Suppressor macrophage treated with lipopolysaccharide for 1 hour (primary cell): ENCODE results near the gene BCAT1.
"Not testable (repeated sequence)": the region's sequence is repeated elsewhere in the genome, so short reads cannot be mapped to it uniquely, and the experiment has no call there.

Source experiments
- DNase-seq, 3 donors: peaks; one replicate each; pipeline ENCODE4 v3.0.0-alpha.2; 2020 to 2022

The BCAT1 gene

DNA sequence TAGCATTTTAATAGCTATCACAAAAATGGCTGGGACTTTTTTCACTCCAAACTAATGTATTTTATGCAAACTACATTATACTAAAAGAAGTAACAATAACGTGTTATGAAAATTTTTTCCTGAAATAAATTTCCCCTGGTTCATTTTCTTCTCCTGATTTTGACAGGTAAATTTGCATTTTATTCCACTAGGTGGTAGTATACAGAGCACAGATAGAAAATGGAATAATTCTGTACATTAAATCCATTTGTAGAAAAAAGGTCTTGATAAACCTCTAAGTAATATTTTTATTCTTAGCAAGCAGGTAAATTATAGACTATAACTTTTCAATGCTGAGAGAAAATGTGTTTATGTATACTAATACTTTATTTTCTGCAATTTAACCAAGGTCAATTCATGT lies 96.5 kb downstream of the BCAT1 start:
- no peak for DNase-seq

DNA sequence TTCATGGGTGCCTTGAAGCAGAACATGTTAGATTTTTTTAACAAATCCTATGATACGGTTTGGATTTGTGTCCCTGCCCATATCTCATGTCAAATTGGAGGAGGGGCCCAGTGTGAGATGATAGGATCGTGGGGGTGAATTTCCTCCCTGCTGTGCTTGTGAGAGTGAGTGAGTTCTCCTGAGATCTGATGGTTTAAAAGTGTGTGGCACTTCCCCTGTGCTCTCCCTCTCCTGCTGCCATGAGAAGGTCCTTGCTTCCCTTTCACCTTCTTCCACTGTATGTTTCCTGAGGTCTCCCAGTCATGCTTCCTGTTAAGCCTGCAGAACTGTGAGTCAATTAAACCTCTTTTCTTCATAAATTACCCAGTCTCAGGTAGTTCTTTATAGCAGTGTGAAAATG lies 97.0 kb downstream of the BCAT1 start:
- DNase-seq, result not testable (repeated sequence)

DNA sequence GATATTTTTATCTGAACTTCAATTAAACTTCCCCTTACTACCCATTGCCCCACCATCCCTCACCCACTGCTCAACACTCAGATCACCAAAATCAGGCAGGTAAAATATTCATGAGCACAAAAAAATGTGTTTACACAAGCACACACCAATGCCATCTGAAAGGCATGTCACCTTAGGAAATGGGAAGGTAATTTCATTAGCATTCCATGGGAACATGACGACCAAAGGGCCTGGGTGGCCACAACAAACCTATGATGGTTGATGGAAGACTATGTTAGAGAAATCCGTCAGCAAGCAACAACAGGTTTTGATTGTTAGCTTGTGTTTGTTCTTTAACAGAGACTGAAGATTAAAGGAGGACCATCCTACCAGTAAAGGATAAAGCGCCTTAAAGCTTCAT lies 97.6 kb downstream of the BCAT1 start:
- DNase-seq, result no peak

DNA sequence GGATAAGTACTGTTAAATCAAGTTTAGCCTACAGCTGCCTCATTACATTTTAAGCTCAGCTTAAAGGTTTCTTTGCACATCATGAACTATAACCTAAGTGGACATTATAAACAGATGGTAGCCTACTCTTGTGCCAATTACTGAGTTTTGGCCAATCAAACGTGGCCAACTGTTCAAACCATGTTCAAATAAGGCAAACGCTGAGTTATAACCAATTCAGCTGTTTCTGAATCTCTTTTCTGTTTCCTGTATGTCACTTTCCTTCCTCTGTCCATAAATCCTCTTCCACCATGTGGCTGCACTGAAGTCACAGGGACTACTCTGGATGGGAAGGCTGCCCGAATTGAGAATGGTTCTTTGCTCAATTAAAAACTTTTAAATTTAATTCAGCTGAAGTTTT lies 98.4 kb downstream of the BCAT1 start:
- DNase-seq, result no peak

GRCh38 chr12:24848941-24849477 lies 99.9 kb downstream of the BCAT1 start:
- no peak for DNase-seq

- DNase-seq, result no peak
These were observed 102.2 kb downstream of the BCAT1 start for GRCh38 chr12:24846689-24847088.

DNA sequence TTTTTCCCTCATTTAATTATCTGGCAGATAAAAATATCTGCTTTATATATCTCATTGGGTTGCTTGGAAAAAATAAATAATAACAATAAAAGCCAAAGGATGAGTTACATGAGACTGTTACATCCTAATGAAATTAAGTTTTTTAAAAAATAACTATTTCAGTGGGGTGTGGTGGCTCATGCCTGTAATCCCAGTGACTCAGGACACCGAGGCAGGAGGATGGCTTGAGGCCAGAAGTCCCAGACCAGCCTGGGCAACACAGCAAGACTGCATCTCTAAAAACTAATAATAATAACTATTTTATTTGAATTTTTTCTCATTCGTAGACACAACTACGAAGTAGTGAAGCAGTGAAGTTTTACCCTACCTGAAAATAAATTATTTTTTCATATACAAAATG lies 103.3 kb downstream of the BCAT1 start:
- no peak for DNase-seq

DNA sequence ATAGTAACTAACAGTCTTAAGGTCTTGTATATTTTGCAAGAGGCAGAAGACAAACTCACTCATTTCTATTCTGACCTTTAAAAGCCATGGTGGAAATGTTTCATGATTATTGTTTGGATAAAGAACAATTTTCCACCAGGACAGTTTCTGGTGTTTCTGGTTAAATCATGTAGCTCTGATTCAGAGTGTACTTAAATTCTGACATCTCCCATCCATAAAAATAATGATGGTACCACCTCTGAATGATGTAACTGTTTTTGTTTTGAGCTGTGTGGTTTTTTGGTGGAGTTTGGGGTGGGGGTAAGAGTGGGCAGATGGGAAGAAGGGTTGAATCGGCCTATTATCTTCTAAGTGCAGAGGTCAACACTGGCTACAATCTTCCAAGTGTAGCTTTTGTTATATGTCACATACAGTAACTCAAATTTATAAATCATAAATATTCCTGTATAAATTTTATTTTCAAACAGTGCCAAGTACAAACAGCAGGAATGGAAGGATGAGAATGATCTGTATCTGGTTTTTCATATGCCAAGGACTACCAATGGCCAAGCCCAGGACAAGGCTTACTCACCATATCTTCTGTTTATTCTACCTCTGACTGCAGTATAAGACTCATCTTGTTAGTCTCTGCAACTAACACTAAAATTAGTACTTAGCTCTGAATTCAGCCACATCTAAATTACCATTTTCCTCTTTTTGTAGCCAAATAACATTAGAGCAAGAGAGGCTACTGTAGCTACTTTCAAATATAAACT lies 108.7 kb downstream of the BCAT1 start:
- no peak for DNase-seq

DNA sequence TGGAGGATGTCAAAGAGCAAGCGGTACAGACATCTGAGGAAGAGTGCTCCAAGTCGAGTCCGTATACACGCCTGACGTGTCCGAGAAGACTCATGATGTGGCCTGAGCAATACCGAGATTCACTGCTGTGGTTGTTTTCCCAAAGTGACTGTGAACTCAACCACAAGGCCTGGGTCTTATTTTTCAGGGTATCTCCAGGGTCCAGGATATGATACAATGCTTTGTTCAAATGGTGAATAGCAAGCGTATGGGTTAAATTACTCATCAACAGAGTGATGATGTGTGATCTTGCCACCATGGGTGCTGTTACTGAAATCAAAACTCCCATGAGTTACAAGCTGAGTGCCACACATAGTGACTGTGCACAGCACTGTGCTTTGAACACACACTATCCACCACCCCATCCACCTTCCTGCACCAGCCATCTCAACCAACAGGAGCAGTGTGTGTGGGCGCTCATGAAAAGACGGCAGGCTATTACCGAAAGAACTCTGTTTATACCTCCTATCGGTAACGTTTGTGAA lies 109.6 kb downstream of the BCAT1 start:
- peak; percentile 72 to 93 (median 79) for DNase-seq

- DNase-seq, result peak; percentile 70 to 91 (median 83)
These were observed 110.4 kb downstream of the BCAT1 start for GRCh38 chr12:24838531-24838950.

GRCh38 chr12:24835377-24835776 lies 113.5 kb downstream of the BCAT1 start:
- DNase-seq, result no peak

DNA sequence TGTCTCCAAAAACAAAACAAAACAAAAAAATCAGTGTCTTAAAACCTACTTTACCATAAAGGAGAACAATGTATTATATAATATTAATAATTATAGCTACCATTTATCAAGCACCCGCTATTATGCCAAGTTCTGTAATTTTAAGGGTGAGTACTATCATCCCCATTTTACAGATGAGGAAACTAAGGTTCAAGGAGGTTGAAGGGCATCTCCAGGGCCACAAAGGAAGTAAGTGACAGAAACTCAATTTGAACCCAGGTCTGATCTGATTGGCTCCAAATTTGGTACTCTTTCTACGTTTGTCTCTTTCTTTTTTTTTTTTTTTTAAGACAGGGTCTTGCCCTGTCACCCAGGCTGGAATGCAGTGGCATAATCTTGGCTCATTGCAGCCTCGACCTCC lies 115.4 kb downstream of the BCAT1 start:
- DNase-seq, result no peak

GRCh38 chr12:24823808-24824515 lies 124.9 kb downstream of the BCAT1 start:
- DNase-seq, result peak in 2 of 3 donors; percentile 28 to 36

DNA sequence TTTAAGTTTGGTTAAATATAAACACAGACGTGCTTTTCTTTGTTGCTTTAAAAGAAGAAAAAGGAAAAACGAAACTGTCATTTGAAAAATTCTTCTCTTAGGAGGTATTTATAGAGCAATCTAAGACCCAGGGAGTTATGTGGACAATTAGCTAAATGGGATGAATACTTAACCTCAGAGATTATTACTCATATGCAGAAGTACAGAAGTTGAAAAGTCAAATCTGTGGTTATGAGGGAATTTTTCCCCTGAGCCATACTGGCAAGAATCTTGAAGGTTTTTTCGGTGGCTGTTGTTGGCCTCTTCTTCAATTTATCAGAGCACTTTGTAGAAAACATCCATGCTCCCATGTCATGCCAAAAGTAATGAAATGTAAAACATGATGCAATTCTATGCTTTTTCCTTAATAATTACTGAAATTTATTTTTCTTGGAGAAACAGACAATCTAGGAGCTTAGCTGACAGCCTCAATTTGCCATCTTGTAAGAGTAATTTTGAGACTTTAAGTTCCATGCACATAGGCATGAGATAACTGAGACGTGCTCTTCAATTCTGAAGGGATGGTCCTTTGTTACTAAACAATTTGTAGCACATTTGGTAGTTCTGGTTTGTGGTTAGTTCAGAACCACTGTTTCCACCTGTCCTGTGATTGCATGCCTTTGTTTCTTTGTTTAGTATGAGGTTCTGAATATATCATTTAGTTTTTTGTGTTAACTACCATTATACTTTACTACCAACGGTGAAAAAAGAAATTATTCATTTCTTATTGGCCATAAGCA lies 126.6 kb downstream of the BCAT1 start:
- DNase-seq, result peak; percentile 50 to 84 (median 74)

- no peak for DNase-seq
These were observed 127.2 kb downstream of the BCAT1 start for GRCh38 chr12:24821691-24822090.

- DNase-seq, result no peak
These were observed 128.0 kb downstream of the BCAT1 start for GRCh38 chr12:24820872-24821271.

- peak; percentile 46 to 82 (median 70) for DNase-seq
These were observed 130.6 kb downstream of the BCAT1 start for GRCh38 chr12:24818351-24818750.

DNA sequence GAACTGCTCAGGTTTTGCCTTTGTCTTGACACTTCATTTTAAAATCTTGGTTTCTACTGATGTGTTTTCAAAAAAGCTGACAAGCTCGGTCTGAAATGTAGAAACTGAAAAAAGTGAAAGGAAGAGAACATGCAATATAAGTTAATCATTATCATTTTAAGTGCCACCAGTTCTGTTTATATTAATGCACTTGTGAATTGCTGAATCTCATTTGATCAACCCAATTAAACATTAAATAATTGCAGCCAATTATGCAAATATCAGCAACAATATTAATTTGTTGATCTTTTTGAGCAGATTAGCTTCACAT lies 133.8 kb downstream of the BCAT1 start:
- DNase-seq, result no peak

GRCh38 chr12:24814379-24815113 lies 134.4 kb downstream of the BCAT1 start:
- peak; percentile 82 to 99 (median 97) for DNase-seq

- no peak for DNase-seq
These were observed 138.5 kb downstream of the BCAT1 start for GRCh38 chr12:24810378-24810777.

GRCh38 chr12:24809306-24809705 lies 139.6 kb downstream of the BCAT1 start:
- not testable (repeated sequence) for DNase-seq

DNA sequence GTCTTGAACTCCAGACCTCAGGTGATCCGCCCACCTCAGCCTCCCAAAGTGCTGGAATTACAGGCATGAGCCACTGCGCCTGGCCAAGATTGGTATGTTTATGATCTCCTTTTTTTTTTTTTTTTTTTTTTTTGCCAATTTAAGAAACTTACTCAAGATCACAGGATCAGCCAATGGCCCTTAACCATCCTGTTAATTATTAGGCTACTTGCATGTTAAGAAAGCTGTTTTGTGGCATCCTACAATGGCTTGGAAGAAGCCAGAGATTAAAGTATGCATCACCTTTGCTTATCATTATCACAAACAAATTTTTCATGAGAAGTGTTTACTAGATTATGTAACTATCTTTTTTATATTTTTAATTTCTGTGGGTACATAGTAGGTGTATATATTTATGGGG lies 140.2 kb downstream of the BCAT1 start:
- no peak for DNase-seq
